ENCODE data around the gene SCGB3A1. TPM values are rescaled to one million over a fixed set of nuclear protein-coding genes. Genes with fewer than 3 reads are reported as not detected.

Gene SCGB3A1
- total and polyA plus RNA-seq, 7 donors: 0.83 TPM; not detected in 6

- H3K4me1 ChIP-seq: no peaks in the 10 kb centered on the region
- no peaks in the 10 kb centered on the region for H3K27me3 ChIP-seq
- no peak overlapping the region for H3K27ac ChIP-seq
- intact Hi-C loops (cut with DNase I): no loop called here
- no peak overlapping the region for H3K4me3 ChIP-seq
- H3K9me3 ChIP-seq: no peaks in the 10 kb centered on the region
- 15 to 42% methylated on average over 3 of the region's 3 CpGs for WGBS, 2 donors
- no peak for DNase-seq
- no peak for TF ChIP-seq POLR2AphosphoS5 (IDR thresholded peaks at IDR 0.05)
- no peak for TF ChIP-seq CTCF (IDR thresholded peaks at IDR 0.05)
- no peak for TF ChIP-seq EP300 (IDR thresholded peaks at IDR 0.05)
- TF ChIP-seq POLR2A (IDR thresholded peaks at IDR 0.05): no peak
- H3K36me3 ChIP-seq: peaks cover 0 to 26% (median 0%) of the 10 kb centered on the region in 4 donors
Observed at GRCh38 chr5:180548563-180548962, 42.7 kb downstream of the SCGB3A1 start.

- Histone ChIP-seq H3K4me1 (no peaks in the 10 kb centered on the region), H3K36me3 (peaks cover 0 to 11% (median 2%) of the 10 kb centered on the region in 4 donors), H3K27me3 (no peaks in the 10 kb centered on the region), H3K27ac (no peak overlapping the region), H3K4me3 (no peak overlapping the region), H3K9me3 (no peaks in the 10 kb centered on the region)
- WGBS, 2 donors: 82 to 93% methylated on average over 3 of the region's 3 CpGs
- no peak for DNase-seq
- intact Hi-C loops (cut with DNase I): no loop called here
- no peak for TF ChIP-seq POLR2A (IDR thresholded peaks at IDR 0.05)
- no peak for TF ChIP-seq CTCF (IDR thresholded peaks at IDR 0.05)
- no peak for TF ChIP-seq POLR2AphosphoS5 (IDR thresholded peaks at IDR 0.05)
- TF ChIP-seq EP300 (IDR thresholded peaks at IDR 0.05): no peak
Observed at GRCh38 chr5:180545248-180545647, 46.1 kb downstream of the SCGB3A1 start.

- Histone ChIP-seq H3K9me3 (no peaks in the 10 kb centered on the region), H3K4me1 (no peaks in the 10 kb centered on the region), H3K36me3 (peaks cover 0 to 5% (median 2%) of the 10 kb centered on the region in 4 donors), H3K4me3 (no peak overlapping the region), H3K27me3 (no peaks in the 10 kb centered on the region), H3K27ac (no peak overlapping the region)
- intact Hi-C loops (cut with DNase I): no loop called here
- TF ChIP-seq POLR2AphosphoS5 (IDR thresholded peaks at IDR 0.05) (no peak), CTCF (IDR thresholded peaks at IDR 0.05) (no peak), EP300 (IDR thresholded peaks at IDR 0.05) (no peak), POLR2A (IDR thresholded peaks at IDR 0.05) (no peak)
- DNase-seq: no peak
- 87 to 94% methylated on average over 9 of the region's 9 CpGs for WGBS, 2 donors
Observed at GRCh38 chr5:180541710-180542109, 49.6 kb downstream of the SCGB3A1 start.

Other genes with a start within 250 kb of the SCGB3A1 start
- 10 to 100 TPM; 16.1 to 42.7 (median 21.7) TPM for gene GFPT2, start 238.2 kb downstream of the SCGB3A1 start, total RNA-seq
- 1 to 10 TPM; 1.2 to 6.6 (median 3.6) TPM for gene GFPT2, start 238.2 kb downstream of the SCGB3A1 start, polyA plus RNA-seq
- gene CNOT6, start 97.1 kb downstream of the SCGB3A1 start, total RNA-seq: 10 to 100 TPM; 16.0 to 21.8 (median 17.8) TPM
- 10 to 100 TPM in 2 of 3 donors, 1 to 10 TPM in 1; 7.2 to 11.6 (median 10.3) TPM for gene CNOT6, start 97.1 kb downstream of the SCGB3A1 start, polyA plus RNA-seq
- gene FLT4, start 58.1 kb upstream of the SCGB3A1 start, total RNA-seq: 10 to 100 TPM in 1 of 4 donors, 1 to 10 TPM in 3; 5.3 to 16.9 (median 8.6) TPM
- 1 to 10 TPM in 1 of 3 donors, under 1 TPM in 2; 0.23 to 6.2 (median 0.60) TPM for gene FLT4, start 58.1 kb upstream of the SCGB3A1 start, polyA plus RNA-seq
- not detected for gene OR2Y1, start 148.6 kb upstream of the SCGB3A1 start, total RNA-seq
- gene OR2Y1, start 148.6 kb upstream of the SCGB3A1 start, polyA plus RNA-seq: not detected
- gene MGAT1, start 211.3 kb upstream of the SCGB3A1 start, total RNA-seq: 100 to 1,000 TPM in 3 of 4 donors, 10 to 100 TPM in 1; 94.5 to 149 (median 121) TPM
- 100 to 1,000 TPM in 1 of 3 donors, 10 to 100 TPM in 2; 41.4 to 134 (median 71.2) TPM for gene MGAT1, start 211.3 kb upstream of the SCGB3A1 start, polyA plus RNA-seq

All from sigmoid colon (tissue), 7 donors.